GM21737 (cell line): ENCODE measurements around the gene PAPOLA.
"Not testable (repeated sequence)": the region's sequence is repeated elsewhere in the genome, so short reads cannot be mapped to it uniquely, and the experiment has no call there.

Source experiments
- ATAC-seq: cut with Tn5 transposase; IDR thresholded peaks from one replicate; pipeline ENCODE4 v1.9.1; 2021; ENCODE audit warnings: mild to moderate bottlenecking, moderate library complexity; ENCODE audit not compliant: unreplicated experiment

The PAPOLA gene

GRCh38 chr14:96501740-96502620 lies at the start of gene PAPOLA:
PAPOLA (plus strand) TSS chr14:96502382; CDS start chr14:96502593, 211 bp downstream.
- ATAC-seq, result peak; percentile 90

GRCh38 chr14:96452684-96453083 lies 49.5 kb upstream of the PAPOLA start:
- no peak for ATAC-seq

- no peak for ATAC-seq
These were observed 46.6 kb upstream of the PAPOLA start for GRCh38 chr14:96455588-96455987.

- no peak for ATAC-seq
These were observed 42.3 kb upstream of the PAPOLA start for GRCh38 chr14:96459851-96460250.

- no peak for ATAC-seq
These were observed 40.0 kb upstream of the PAPOLA start for GRCh38 chr14:96461950-96462798.

GRCh38 chr14:96464136-96464535 lies 38.0 kb upstream of the PAPOLA start:
- ATAC-seq, result no peak

- ATAC-seq, result no peak
These were observed 35.3 kb upstream of the PAPOLA start for GRCh38 chr14:96466918-96467317.

GRCh38 chr14:96470331-96470730 lies 31.9 kb upstream of the PAPOLA start:
- no peak for ATAC-seq

GRCh38 chr14:96470967-96471366 lies 31.2 kb upstream of the PAPOLA start:
- not testable (repeated sequence) for ATAC-seq

- no peak for ATAC-seq
These were observed 24.1 kb upstream of the PAPOLA start for GRCh38 chr14:96478119-96478518.

GRCh38 chr14:96479435-96480146 lies 22.6 kb upstream of the PAPOLA start:
- no peak for ATAC-seq

DNA sequence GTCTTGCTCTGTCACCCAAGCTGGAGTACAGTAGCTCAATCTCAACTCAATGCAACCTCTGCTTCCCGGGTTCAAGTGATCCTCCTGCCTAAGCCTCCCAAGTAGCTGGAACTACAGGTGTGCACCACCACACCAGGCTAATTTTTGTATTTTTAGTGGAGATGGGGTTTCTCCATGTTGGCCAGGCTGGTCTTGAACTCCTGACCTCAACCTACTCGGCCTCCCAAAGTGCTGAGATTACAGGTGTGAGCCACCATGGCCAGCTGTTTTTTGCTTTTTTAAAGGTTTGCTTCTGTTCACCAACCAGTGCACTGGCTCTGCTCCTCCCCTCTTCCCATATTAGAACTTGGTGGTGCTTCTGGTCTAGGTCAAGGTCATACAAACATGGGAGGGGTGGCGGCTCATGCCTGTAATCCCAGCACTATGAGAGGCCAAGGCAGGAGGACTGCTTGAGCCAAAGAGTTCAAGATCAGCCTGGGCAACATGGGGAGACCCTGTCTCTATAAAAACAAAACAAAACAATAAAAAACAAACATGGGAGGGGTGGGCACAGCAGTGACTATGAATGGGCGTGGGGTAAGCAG lies 20.4 kb upstream of the PAPOLA start:
- ATAC-seq, result no peak

DNA sequence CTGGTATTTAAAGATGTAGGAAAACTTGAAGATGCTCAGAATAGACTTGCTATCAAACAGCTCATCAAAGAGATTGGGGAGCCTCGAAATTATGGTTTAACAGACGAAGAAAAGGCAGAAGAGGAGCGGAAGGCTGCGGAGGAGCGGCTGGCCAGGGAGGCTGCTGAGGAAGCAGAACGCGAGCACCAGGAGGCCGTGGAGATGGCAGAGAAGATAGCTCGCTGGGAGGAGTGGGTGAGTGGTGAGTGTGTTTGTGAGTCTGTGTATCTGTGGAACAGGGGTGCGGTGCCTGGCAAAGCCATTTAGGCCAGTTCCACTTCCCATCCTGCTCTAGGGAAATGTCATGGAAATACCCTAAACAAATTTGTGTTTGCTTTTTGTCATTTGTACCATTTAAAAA lies 19.2 kb upstream of the PAPOLA start:
- no peak for ATAC-seq

GRCh38 chr14:96484399-96484798 lies 17.8 kb upstream of the PAPOLA start:
- no peak for ATAC-seq

DNA sequence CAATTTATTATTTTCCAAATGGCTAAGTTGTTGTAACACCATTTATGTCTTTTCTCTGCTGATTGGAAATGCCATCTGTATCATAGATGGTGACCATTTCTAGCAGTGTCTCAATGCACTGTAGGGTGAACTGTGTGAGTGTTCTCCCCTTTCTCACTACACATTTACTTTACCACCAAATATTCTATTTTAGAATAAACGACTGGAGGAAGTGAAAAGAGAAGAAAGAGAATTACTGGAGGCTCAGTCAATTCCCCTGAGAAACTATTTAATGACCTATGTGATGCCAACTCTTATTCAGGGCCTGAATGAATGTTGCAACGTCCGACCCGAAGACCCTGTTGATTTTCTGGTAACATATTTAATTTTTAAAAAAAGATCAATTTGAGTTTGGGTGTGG lies 15.5 kb upstream of the PAPOLA start:
- no peak for ATAC-seq

- ATAC-seq, result no peak
These were observed 12.9 kb upstream of the PAPOLA start for GRCh38 chr14:96489327-96489726.

- no peak for ATAC-seq
These were observed 9.0 kb upstream of the PAPOLA start for GRCh38 chr14:96493178-96493577.

- ATAC-seq, result no peak
These were observed 7.9 kb upstream of the PAPOLA start for GRCh38 chr14:96494331-96494730.

GRCh38 chr14:96497087-96497486 lies 5.1 kb upstream of the PAPOLA start:
- ATAC-seq, result no peak

- no peak for ATAC-seq
These were observed 4.6 kb upstream of the PAPOLA start for GRCh38 chr14:96497586-96497985.

GRCh38 chr14:96501217-96501739 lies 904 bp upstream of the PAPOLA start:
- ATAC-seq, result no peak
